Astrocyte (in vitro differentiated cells and primary cell): ENCODE results near the gene WNT4. TPM values are rescaled to one million over a fixed set of nuclear protein-coding genes. Genes with fewer than 3 reads are reported as not detected.

ENCODE experiments used
- DNase-seq: peaks from one replicate; pipeline ENCODE4 v3.0.0-alpha.2; 2010; ENCODE audit warnings: low read depth
- FAIRE-seq: peaks from 2 replicates; lab custom pipeline; 2011; peaks lifted over from hg19 to GRCh38; lab: Jason Lieb, UNC
- H2AFZ ChIP-seq: 2 replicates; pipeline ENCODE4 v1.6.0; 2012; ENCODE audit warnings: low read depth, low read length, inconsistent platforms
- H3K27ac ChIP-seq: 2 replicates; pipeline ENCODE4 v1.5.1; 2011; ENCODE audit warnings: low read depth, low read length, inconsistent platforms
- H3K27me3 ChIP-seq: 2 replicates; pipeline ENCODE4 v1.6.0; 2011; ENCODE audit warnings: low read length, inconsistent platforms; ENCODE audit not compliant: insufficient read depth
- H3K36me3 ChIP-seq: 2 replicates; pipeline ENCODE4 v1.5.1; 2011; ENCODE audit warnings: low read length, inconsistent platforms; ENCODE audit not compliant: insufficient read depth
- H3K4me1 ChIP-seq: 2 replicates; pipeline ENCODE4 v1.5.1; 2011; ENCODE audit warnings: low read length, inconsistent platforms; ENCODE audit not compliant: insufficient read depth
- H3K4me2 ChIP-seq: 2 replicates; pipeline ENCODE4 v1.6.0; 2012; ENCODE audit warnings: low read length, inconsistent platforms
- H3K4me3 ChIP-seq: 2 replicates; pipeline ENCODE4 v1.5.1; 2011; ENCODE audit warnings: low read depth, mild to moderate bottlenecking, low read length, inconsistent platforms; ENCODE audit not compliant: insufficient read depth
- H3K79me2 ChIP-seq: 2 replicates; pipeline ENCODE4 v1.6.0; 2012; ENCODE audit warnings: mild to moderate bottlenecking, low read length, inconsistent platforms; ENCODE audit not compliant: insufficient read depth
- H3K9ac ChIP-seq: 2 replicates; pipeline ENCODE4 v1.6.0; 2012; ENCODE audit warnings: mild to moderate bottlenecking, low read length, inconsistent platforms
- H3K9me3 ChIP-seq: 2 replicates; pipeline ENCODE4 v1.5.1; 2012; ENCODE audit warnings: low read depth, mild to moderate bottlenecking, low read length, inconsistent platforms; ENCODE audit not compliant: insufficient read depth
- H4K20me1 ChIP-seq: 2 replicates; pipeline ENCODE4 v1.6.0; 2012; ENCODE audit warnings: low read length, inconsistent platforms; ENCODE audit not compliant: insufficient read depth
- H3K27ac Mint-ChIP-seq: one replicate; pipeline ENCODE4 v1.8.0; 2021; ENCODE audit warnings: mild to moderate bottlenecking, mixed read lengths; ENCODE audit not compliant: unreplicated experiment
- H3K27me3 Mint-ChIP-seq: one replicate; pipeline ENCODE4 v1.8.0; 2021; ENCODE audit warnings: low read depth, mixed read lengths; ENCODE audit not compliant: unreplicated experiment
- H3K36me3 Mint-ChIP-seq: one replicate; pipeline ENCODE4 v1.8.0; 2021; ENCODE audit warnings: low read depth, mixed read lengths; ENCODE audit not compliant: unreplicated experiment
- H3K4me1 Mint-ChIP-seq: one replicate; pipeline ENCODE4 v1.8.0; 2021; ENCODE audit warnings: low read depth, mixed read lengths; ENCODE audit not compliant: unreplicated experiment
- H3K4me3 Mint-ChIP-seq: one replicate; pipeline ENCODE4 v1.8.0; 2021; ENCODE audit warnings: mild to moderate bottlenecking, moderate library complexity, mixed read lengths; ENCODE audit not compliant: unreplicated experiment
- H3K9me3 Mint-ChIP-seq: one replicate; pipeline ENCODE4 v1.8.0; 2021; ENCODE audit warnings: mild to moderate bottlenecking, mixed read lengths; ENCODE audit not compliant: unreplicated experiment
- CTCF ChIP-seq: IDR thresholded peaks from 2 replicates; pipeline ENCODE4 v1.5.1; 2011; ENCODE audit warnings: low read depth, mild to moderate bottlenecking, inconsistent platforms, low read length, moderate library complexity; ENCODE audit not compliant: insufficient read depth
- EZH2 ChIP-seq: IDR thresholded peaks from 2 replicates; pipeline ENCODE4 v1.6.1; 2012; ENCODE audit warnings: mild to moderate bottlenecking, low read length, inconsistent platforms; ENCODE audit not compliant: insufficient read depth
- total RNA-seq: library from RNA; stranded (reverse); gene quantifications from 2 replicates; pipeline ENCODE4 v1.2.1, GENCODE V29; 2021

WNT4 gene
- total RNA-seq, 1 donor from 2014 or later: 1.2 TPM

GRCh38 chr1:22118291-22118992 lies 24.5 kb downstream of the WNT4 start:
- Histone ChIP-seq H3K79me2 (peaks cover 37% of the 10 kb centered on the region), H3K4me2 (no peak overlapping the region), H3K27ac (no peak overlapping the region), H3K9me3 (no peaks in the 10 kb centered on the region), H3K4me3 (no peak overlapping the region), H2AFZ (no peak overlapping the region), H3K36me3 (no peaks in the 10 kb centered on the region), H3K27me3 (no peaks in the 10 kb centered on the region), H3K9ac (no peak overlapping the region), H4K20me1 (peaks cover 100% of the 10 kb centered on the region), H3K4me1 (peaks cover 26% of the 10 kb centered on the region)
- DNase-seq (no peak), FAIRE-seq (no peak)
- no peak for TF ChIP-seq CTCF
- no peak for TF ChIP-seq EZH2
- Mint-ChIP-seq H3K27me3 (no peaks in the 10 kb centered on the region), H3K36me3 (peaks cover 12% of the 10 kb centered on the region), H3K4me3 (no peak overlapping the region), H3K9me3 (no peaks in the 10 kb centered on the region), H3K27ac (no peak overlapping the region), H3K4me1 (peaks cover 63% of the 10 kb centered on the region)

- Mint-ChIP-seq H3K4me3 (no peak overlapping the region), H3K9me3 (no peaks in the 10 kb centered on the region), H3K27me3 (no peaks in the 10 kb centered on the region), H3K36me3 (peaks cover 12% of the 10 kb centered on the region), H3K27ac (no peak overlapping the region), H3K4me1 (peaks cover 63% of the 10 kb centered on the region)
- TF ChIP-seq CTCF (no peak), EZH2 (no peak)
- H3K9me3 ChIP-seq: no peaks in the 10 kb centered on the region
- H3K36me3 ChIP-seq: no peaks in the 10 kb centered on the region
- no peak overlapping the region for H3K27ac ChIP-seq
- H4K20me1 ChIP-seq: peaks cover 100% of the 10 kb centered on the region
- H3K4me1 ChIP-seq: peaks cover 26% of the 10 kb centered on the region
- no peak overlapping the region for H3K4me2 ChIP-seq
- peak; percentile 16 for DNase-seq
- no peak for FAIRE-seq
- peaks cover 42% of the 10 kb centered on the region for H3K79me2 ChIP-seq
- H3K9ac ChIP-seq: no peak overlapping the region
- H3K27me3 ChIP-seq: no peaks in the 10 kb centered on the region
- H3K4me3 ChIP-seq: no peak overlapping the region
- H2AFZ ChIP-seq: no peak overlapping the region
Observed at GRCh38 chr1:22117851-22118250, 25.0 kb downstream of the WNT4 start.

- H3K27me3 Mint-ChIP-seq: no peaks in the 10 kb centered on the region
- peaks cover 63% of the 10 kb centered on the region for H3K4me1 Mint-ChIP-seq
- H3K27ac Mint-ChIP-seq: no peak overlapping the region
- Histone ChIP-seq H2AFZ (no peak overlapping the region), H3K36me3 (peaks cover 2% of the 10 kb centered on the region), H3K4me1 (peaks cover 26% of the 10 kb centered on the region), H3K4me2 (no peak overlapping the region), H3K79me2 (peaks cover 48% of the 10 kb centered on the region), H3K9ac (no peak overlapping the region), H4K20me1 (peaks cover 100% of the 10 kb centered on the region), H3K27me3 (no peaks in the 10 kb centered on the region), H3K9me3 (no peaks in the 10 kb centered on the region), H3K27ac (no peak overlapping the region), H3K4me3 (no peak overlapping the region)
- DNase-seq (no peak), FAIRE-seq (no peak)
- H3K4me3 Mint-ChIP-seq: no peak overlapping the region
- H3K9me3 Mint-ChIP-seq: no peaks in the 10 kb centered on the region
- no peak for TF ChIP-seq EZH2
- no peak for TF ChIP-seq CTCF
- peaks cover 12% of the 10 kb centered on the region for H3K36me3 Mint-ChIP-seq
Observed at GRCh38 chr1:22117238-22117637, 25.7 kb downstream of the WNT4 start.
